ENCODE measurements around the gene CHRNA5.

Gene CHRNA5

DNA sequence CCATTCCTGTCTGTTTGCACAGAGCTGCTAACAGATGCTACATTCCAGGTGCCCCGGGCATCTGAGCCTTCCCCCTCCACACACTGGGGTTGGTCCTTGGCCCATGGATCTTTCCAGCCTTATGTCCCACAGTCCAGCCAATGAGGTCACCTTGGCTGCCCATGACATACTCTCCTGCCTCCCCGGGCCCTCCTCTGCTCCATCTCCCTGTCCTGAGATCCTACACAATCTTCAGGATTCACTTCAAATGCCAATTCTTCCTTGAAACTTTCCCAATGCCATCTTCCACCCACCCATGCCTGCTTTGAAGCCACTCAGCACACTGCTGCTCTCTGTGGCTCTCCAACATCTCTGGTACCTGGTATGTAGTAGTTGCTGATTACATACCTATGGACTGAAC, 51.2 kb downstream of the CHRNA5 start:
- no peak for TF ChIP-seq CTCF (IDR thresholded peaks at IDR 0.05; ENCODE audit: low read depth, low read length)
- H3K4me3 ChIP-seq (ENCODE audit: low read depth, low read length) = no peak overlapping the region

DNA sequence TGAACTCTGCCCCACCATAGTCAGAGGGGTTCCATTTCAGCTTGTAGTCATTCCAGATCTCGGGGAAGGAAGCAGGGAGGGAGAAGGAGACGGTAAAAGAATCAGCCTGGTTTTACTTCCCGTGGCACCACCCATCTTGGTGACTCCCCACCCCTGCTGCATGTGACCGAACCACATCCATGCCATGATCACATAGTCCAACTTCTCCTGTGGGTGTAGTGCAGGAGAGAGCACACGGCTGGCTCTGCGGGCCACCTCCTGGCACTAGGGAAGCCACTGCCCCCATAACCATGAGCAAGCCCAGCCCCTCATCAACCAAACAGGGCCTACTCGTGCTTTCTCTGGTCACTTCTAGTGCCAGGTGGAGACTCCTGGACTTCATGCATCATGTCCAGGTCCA, 51.8 kb downstream of the CHRNA5 start:
- no peak overlapping the region for H3K4me3 ChIP-seq (ENCODE audit: low read depth, low read length)
- no peak for TF ChIP-seq CTCF (IDR thresholded peaks at IDR 0.05; ENCODE audit: low read depth, low read length)

- no peak for TF ChIP-seq CTCF (IDR thresholded peaks at IDR 0.05; ENCODE audit: low read depth, low read length)
- no peak overlapping the region for H3K4me3 ChIP-seq (ENCODE audit: low read depth, low read length)
Observed at GRCh38 chr15:78617516-78617915, 52.2 kb downstream of the CHRNA5 start.

DNA sequence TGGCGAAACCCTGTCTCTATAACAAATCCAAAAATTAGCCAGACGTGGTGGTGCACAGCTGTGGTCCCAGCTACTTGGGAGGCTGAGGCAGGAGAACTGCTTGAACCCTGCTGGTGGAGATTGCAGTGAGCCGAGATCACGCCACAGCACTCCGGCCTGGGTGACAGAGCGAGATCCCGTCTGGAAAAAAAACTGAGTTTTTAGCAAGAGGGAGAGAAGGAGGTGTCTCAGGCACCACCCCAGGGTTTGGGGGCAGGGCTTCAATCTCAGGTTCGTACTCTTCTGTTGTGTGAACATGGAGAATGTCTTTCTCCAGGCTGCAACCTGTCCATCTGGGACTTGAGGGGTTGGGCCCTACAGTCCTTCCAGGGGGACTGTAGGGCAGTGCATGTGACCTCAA, 52.7 kb downstream of the CHRNA5 start:
- no peak overlapping the region for H3K4me3 ChIP-seq (ENCODE audit: low read depth, low read length)
- TF ChIP-seq CTCF (IDR thresholded peaks at IDR 0.05; ENCODE audit: low read depth, low read length) = no peak

- TF ChIP-seq CTCF (IDR thresholded peaks at IDR 0.05; ENCODE audit: low read depth, low read length) = peak; percentile 70
- H3K4me3 ChIP-seq (ENCODE audit: low read depth, low read length) = no peak overlapping the region
Observed at GRCh38 chr15:78618490-78618934, 53.2 kb downstream of the CHRNA5 start.

DNA sequence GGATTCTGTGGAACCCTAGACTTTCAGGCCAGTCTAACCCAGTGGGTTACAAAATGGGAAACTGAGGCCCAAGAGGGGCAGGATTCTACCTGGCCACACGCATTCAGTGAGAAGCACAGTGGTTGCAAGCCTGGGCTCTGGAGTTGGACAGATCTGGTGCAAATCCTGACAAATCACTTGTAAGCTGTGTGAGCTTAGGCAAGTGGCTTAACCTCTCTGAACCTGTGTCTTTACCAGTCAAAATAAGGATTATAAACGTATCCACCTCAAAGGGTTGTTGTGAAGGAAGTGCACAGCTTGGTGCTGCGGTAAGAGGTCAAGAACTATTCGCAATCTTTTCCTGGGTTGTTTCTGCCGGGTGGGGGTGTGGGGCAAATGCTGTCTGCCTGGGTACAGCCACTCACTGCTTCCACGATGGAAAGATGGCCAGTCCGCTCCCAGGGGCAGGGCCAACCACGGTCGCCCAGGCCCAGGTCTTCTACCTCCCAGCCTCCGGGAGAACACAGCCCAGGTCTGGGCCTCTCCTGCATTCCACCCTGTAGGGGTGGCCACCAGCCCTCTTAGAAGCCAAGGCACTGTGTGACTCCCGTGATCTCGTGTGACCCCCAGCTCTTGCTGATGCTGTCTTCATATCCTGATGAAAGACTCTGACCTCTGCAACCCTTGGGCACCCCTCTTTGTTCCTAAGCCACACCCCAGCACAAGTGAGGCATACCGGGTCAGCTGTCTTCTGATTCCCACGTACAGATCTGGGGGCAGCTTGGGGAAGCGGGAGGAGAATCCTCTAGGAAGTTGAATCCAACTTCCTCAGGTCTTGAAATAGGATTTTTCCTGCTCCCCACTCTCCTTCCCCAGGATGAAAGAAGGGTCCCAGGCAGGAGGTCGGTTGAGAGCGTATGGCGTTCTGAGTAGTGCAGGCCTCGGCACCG, 54.0 kb downstream of the CHRNA5 start:
- no peak for TF ChIP-seq CTCF (IDR thresholded peaks at IDR 0.05; ENCODE audit: low read depth, low read length)
- H3K4me3 ChIP-seq (ENCODE audit: low read depth, low read length) = no peak overlapping the region

DNA sequence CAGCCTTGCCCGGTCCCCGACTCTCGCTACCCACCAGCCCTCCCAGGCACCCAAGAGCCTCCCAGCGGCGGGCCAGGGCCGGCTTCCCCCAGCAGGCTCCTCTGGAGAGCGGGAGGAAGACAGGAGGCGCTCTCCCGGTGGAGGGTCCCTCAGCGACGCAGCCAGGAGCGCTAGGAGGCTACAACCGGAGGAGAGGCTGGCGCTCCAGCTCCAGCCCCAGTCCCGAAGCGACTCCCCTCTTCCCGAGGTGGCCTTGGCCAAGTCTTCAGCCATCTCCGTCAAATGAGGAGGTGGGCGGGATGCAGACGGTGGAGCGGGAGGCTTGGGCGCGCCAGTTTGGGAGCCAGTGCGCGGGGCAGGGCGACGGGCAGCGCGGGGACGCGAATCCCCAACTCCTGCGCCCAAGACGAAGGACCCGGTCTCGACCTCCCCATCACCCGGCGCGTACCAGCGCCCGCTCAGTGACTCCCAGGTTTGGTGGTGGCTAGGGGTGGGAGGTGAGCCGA, 54.8 kb downstream of the CHRNA5 start:
- TF ChIP-seq CTCF (IDR thresholded peaks at IDR 0.05; ENCODE audit: low read depth, low read length) = no peak

More for the DNA sequence above, 54.8 kb downstream of the CHRNA5 start:
- no peak overlapping the region for H3K4me3 ChIP-seq (ENCODE audit: low read depth, low read length)

All from WI38 (cell line).